ENCODE measurements around the gene STEAP3.

DNA sequence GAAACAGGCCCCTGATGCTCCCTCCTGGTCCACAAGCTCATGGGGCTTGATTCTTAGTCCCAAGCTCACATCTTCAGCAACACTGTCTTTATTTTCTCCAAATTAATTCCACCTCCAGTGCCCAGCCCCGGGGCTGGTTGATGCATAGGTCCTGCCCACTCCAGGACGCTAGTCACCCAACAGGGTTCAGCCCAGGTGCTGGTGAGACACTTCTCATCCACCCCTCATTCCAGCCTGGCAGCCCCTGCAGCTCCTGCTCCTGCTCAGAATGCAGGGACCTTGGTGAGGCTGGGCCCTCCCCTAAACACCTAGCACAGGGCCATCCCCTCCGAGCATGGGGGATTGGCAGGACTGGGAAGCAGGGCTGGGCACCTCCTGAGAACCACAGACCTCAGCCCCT, 25.7 kb downstream of the STEAP3 start:
- TF ChIP-seq CTCF (conservative IDR thresholded peaks at IDR 0.05; ENCODE audit: low read length): no peak
- no peak for TF ChIP-seq EZH2phosphoT487 (IDR thresholded peaks at IDR 0.05; ENCODE audit: borderline replicate concordance)

Data from Loucy (cell line).